Activated CD8-positive, alpha-beta T cell treated with anti-CD3 and anti-CD28 coated beads for 36 hours (primary cell): ENCODE measurements around the gene WAPL. TPM values are rescaled to one million over a fixed set of nuclear protein-coding genes. Genes with fewer than 3 reads are reported as not detected.
A peak's percentile ranks its signal among the peaks of the same experiment; 100 is the strongest.

ENCODE experiments used
- ATAC-seq: fragments of 200-7000 bp; cut with Tn5 transposase; one replicate; pipeline ENCODE4 v1.10.0; 2021; ENCODE audit warnings: mild to moderate bottlenecking, moderate library complexity
- CTCF ChIA-PET: fragments of 350-600 bp; sonication (Branson Sonifier 250); formaldehyde crosslinking; loops from one replicate; lab custom pipeline; 2021; ENCODE audit warnings: antibody characterized with exemption; lab: Charles Lee
- POLR2A ChIA-PET: fragments of 350-600 bp; sonication (Branson Sonifier 250); formaldehyde crosslinking; loops from one replicate; lab custom pipeline; 2021; ENCODE audit warnings: antibody characterized with exemption; lab: Charles Lee
- DNase-seq: peaks from one replicate; pipeline ENCODE4 v3.0.0-alpha.2; 2020
- H3K27ac Mint-ChIP-seq: one replicate; pipeline ENCODE4 v1.8.0; 2021; ENCODE audit warnings: mild to moderate bottlenecking, mixed read lengths
- H3K27me3 Mint-ChIP-seq: one replicate; pipeline ENCODE4 v1.8.0; 2021; ENCODE audit warnings: mixed read lengths
- H3K36me3 Mint-ChIP-seq: one replicate; pipeline ENCODE4 v1.8.0; 2021; ENCODE audit warnings: low read depth, mixed read lengths
- H3K4me1 Mint-ChIP-seq: one replicate; pipeline ENCODE4 v1.8.0; 2021; ENCODE audit warnings: low read depth, mixed read lengths
- H3K4me3 Mint-ChIP-seq: one replicate; pipeline ENCODE4 v1.8.0; 2021; ENCODE audit warnings: mild to moderate bottlenecking, moderate library complexity, mixed read lengths
- H3K9me3 Mint-ChIP-seq: one replicate; pipeline ENCODE4 v1.8.0; 2021; ENCODE audit warnings: mixed read lengths
- intact Hi-C: fragments of 100-400 bp; cut with micrococcal nuclease; formaldehyde crosslinking; loops from one replicate; pipeline ENCODE4 v1.10.0; 2022
- total RNA-seq, 2 experiments: library from RNA; stranded (reverse); gene quantifications; one replicate each; pipeline ENCODE4 v1.2.3, GENCODE V29; 2021
- TF ChIP-seq, protein P1 (sequence below): fragments of 200-600 bp; IDR thresholded peaks from one replicate; pipeline ENCODE4 v1.8.0; 2022; ENCODE audit warnings: antibody characterized with exemption, mild to moderate bottlenecking

WAPL gene
- total RNA-seq, 2 experiments from 2014 or later, result 40.9 to 42.0 TPM

DNA sequence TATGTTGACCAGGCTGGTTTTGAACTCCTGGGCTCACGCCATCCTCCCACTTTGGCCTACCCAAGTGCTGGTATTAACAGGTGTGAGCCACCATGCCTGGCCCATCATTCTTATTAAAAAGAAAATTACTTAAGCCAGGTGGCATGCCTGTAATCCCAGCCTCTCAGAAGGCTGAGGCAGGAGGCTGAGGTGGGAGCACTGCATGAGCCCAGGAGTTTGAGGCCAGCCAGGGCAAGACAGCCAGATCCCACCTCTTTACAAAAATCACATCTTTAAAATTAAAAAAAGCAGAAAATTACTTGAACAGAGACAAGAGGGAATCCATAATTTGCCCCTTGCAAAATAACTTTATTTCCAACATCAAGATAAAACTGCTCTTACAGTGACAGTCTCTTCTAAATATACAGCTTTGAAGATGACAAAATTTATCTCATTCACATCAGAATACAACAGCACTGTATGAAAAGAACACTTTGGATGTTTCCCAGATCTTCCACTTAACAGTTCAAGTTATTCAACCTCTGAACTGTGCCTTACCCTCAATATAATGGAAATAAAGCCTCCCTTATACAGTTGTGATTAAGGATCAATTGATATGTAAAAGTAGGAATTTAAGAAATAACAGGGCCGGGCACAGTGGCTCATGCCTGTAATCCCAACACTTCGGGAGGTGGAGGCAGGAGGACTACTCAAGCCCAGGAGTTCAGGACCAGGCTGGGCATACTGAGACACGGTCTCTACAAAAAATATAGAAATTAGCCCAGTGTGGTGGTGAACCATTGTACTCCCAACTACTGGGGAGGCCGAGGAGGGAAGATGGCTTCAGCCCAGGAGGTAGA, 10.3 kb downstream of the WAPL start:
- intact Hi-C loops, result no loop called here
- CTCF ChIA-PET, result no interaction called here
- ATAC-seq (no peak), DNase-seq (no peak)
- H3K36me3 Mint-ChIP-seq, result peaks cover 42% of the 10 kb centered on the region
- no peak overlapping the region for H3K4me3 Mint-ChIP-seq
- no peak overlapping the region for H3K27ac Mint-ChIP-seq
- H3K4me1 Mint-ChIP-seq, result peaks cover 49% of the 10 kb centered on the region
- TF ChIP-seq, protein P1, sequence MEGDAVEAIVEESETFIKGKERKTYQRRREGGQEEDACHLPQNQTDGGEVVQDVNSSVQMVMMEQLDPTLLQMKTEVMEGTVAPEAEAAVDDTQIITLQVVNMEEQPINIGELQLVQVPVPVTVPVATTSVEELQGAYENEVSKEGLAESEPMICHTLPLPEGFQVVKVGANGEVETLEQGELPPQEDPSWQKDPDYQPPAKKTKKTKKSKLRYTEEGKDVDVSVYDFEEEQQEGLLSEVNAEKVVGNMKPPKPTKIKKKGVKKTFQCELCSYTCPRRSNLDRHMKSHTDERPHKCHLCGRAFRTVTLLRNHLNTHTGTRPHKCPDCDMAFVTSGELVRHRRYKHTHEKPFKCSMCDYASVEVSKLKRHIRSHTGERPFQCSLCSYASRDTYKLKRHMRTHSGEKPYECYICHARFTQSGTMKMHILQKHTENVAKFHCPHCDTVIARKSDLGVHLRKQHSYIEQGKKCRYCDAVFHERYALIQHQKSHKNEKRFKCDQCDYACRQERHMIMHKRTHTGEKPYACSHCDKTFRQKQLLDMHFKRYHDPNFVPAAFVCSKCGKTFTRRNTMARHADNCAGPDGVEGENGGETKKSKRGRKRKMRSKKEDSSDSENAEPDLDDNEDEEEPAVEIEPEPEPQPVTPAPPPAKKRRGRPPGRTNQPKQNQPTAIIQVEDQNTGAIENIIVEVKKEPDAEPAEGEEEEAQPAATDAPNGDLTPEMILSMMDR, result no peak
- no peaks in the 10 kb centered on the region for H3K9me3 Mint-ChIP-seq
- no peaks in the 10 kb centered on the region for H3K27me3 Mint-ChIP-seq
- POLR2A ChIA-PET, result interaction anchor here (0.7 kb wide), 1 partner anchor 63 kb away, joined by 3 read pairs; no protein-coding TSS in a partner anchor

DNA sequence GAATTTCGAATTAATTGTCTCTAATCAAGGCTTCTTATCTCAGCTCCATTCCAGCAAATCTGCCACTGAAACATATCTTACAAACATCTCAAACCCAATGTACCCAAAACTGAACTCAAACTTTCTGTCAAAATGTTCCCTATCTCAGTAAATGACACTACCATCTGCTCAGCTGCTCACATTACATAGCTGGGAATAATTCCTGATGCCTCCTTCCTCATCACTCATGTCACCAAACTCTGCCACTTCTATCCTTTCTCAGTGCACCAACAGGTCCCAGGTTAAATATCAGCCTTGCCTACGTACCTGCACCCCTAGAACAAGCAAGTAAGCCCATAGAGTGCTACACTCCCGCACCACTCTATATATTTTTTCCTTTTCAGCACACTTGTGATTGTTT, 12.4 kb downstream of the WAPL start:
- ChIA-PET POLR2A (interaction anchor here (2.3 kb wide), 1 partner anchor 9 kb away, joined by 13 read pairs; no protein-coding TSS in a partner anchor), CTCF (no interaction called here)
- Mint-ChIP-seq H3K4me1 (peaks cover 44% of the 10 kb centered on the region), H3K27me3 (no peaks in the 10 kb centered on the region), H3K4me3 (no peak overlapping the region), H3K9me3 (no peaks in the 10 kb centered on the region), H3K36me3 (peaks cover 28% of the 10 kb centered on the region), H3K27ac (no peak overlapping the region)
- ATAC-seq, result no peak
- TF ChIP-seq, protein P1, result no peak
- intact Hi-C loops, result no loop called here
- DNase-seq, result no peak

DNA sequence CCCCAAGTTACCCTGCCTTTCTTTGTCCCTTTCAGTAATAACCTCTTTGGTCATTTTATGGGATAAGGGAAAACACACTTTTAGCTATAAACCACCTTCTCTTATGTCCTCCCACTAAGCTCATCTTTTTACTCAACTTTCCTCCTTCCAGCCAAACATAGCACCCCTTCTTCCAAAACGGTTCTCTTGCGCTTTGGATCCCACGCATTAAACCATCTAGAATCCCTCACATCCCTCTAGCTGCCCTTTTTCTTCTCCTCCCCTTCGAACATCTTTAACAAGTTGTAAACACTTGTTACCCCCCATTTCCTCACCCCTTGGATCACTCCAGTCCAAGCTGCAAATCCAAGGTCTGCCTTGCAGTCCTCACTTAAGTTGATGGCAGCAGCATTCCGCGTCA, 13.4 kb downstream of the WAPL start:
- Mint-ChIP-seq H3K4me3 (no peak overlapping the region), H3K4me1 (peaks cover 36% of the 10 kb centered on the region), H3K27me3 (no peaks in the 10 kb centered on the region), H3K36me3 (peaks cover 25% of the 10 kb centered on the region), H3K27ac (no peak overlapping the region), H3K9me3 (no peaks in the 10 kb centered on the region)
- ATAC-seq (no peak), DNase-seq (no peak)
- POLR2A ChIA-PET, result interaction anchor here (0.8 to 2.3 kb wide), 2 partner anchors 10 to 49 kb away, joined by 3 to 13 read pairs; no protein-coding TSS in a partner anchor
- CTCF ChIA-PET, result no interaction called here
- intact Hi-C loops, result no loop called here
- TF ChIP-seq, protein P1, result no peak

DNA sequence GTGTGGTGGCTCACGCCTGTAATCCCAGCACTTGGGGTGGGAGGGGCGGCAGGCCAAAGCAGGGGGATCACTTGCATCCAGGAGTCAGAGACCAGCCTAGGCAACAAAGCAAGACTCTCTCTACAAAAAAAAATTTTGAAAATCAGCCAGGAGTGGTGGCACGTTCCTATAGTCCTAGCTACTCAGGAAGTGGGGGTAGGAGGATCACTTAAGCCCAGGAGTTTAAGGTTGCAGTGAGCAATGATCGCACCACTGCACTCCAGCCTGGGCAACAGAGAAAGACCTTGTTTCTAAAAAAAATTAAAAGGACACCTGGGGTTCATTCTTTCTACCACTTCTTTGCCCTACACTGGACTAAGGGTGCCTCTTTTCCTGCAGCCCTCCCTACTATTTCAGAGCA, 15.1 kb downstream of the WAPL start:
- Mint-ChIP-seq H3K4me1 (peaks cover 33% of the 10 kb centered on the region), H3K27ac (peak overlapping the region; percentile 72), H3K4me3 (no peak overlapping the region), H3K36me3 (peaks cover 24% of the 10 kb centered on the region), H3K9me3 (no peaks in the 10 kb centered on the region), H3K27me3 (no peaks in the 10 kb centered on the region)
- ATAC-seq, result no peak
- CTCF ChIA-PET, result interaction anchor here (1.8 kb wide), 1 partner anchor 106 kb away, joined by 6 read pairs; no protein-coding TSS in a partner anchor
- no peak for DNase-seq
- intact Hi-C loops, result no loop called here
- TF ChIP-seq, protein P1, result no peak
- POLR2A ChIA-PET, result no interaction called here

DNA sequence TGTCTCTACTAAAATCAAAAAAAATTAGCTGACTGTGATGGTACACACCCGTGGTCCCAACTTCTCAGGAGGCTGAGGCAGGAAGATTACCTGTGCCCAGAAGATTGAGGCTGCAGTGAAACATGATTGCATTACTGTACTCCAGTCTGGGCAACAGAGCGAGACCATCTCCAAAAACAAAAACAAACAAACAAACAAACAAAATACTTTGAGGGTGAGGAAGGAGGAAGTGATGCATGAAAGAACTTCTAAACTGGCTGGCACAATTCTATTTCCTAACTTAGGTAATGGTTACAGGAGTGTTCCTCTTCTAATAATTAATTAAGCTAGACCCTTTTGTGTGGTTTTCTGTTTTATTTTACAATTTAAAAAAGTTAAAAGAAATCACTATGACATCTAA, 15.5 kb downstream of the WAPL start:
- intact Hi-C loops, result no loop called here
- no peak overlapping the region for H3K4me3 Mint-ChIP-seq
- H3K36me3 Mint-ChIP-seq, result peaks cover 21% of the 10 kb centered on the region
- peaks cover 35% of the 10 kb centered on the region for H3K4me1 Mint-ChIP-seq
- ChIA-PET CTCF (interaction anchor here (1.8 kb wide), 1 partner anchor 106 kb away, joined by 6 read pairs; no protein-coding TSS in a partner anchor), POLR2A (no interaction called here)
- H3K27me3 Mint-ChIP-seq, result no peaks in the 10 kb centered on the region
- ATAC-seq, result no peak
- DNase-seq, result no peak
- peak overlapping the region; percentile 72 for H3K27ac Mint-ChIP-seq
- TF ChIP-seq, protein P1, result no peak
- H3K9me3 Mint-ChIP-seq, result no peaks in the 10 kb centered on the region
